ENCODE data around the gene CDK3. TPM values are rescaled to one million over a fixed set of nuclear protein-coding genes. Genes with fewer than 3 reads are reported as not detected.
"Not testable (repeated sequence)": the region's sequence is repeated elsewhere in the genome, so short reads cannot be mapped to it uniquely, and the experiment has no call there.

CDK3 gene
- total and polyA plus RNA-seq, 2 of the 4 experiments (the other 2 are of a cell fraction), result 0.72 to 8.8 TPM

DNA sequence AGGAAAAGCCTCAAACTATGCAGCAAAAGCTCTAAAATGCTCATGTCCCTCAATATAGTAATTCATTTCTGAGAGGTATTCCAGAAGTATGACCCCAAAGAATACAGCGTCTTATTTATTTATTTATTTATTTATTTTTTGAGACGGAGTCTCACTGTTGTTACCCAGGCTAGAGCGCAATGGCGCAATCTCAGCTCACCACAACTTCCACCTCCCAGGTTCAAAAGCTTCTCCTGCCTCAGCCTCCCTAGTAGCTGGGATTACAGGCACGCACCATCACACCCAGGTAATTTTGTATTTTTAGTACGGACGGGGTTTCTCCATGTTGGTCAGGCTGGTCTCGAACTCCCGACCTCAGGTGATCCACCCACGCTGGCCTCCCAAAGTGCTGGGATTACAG lies 31.6 kb upstream of the CDK3 start:
- dilution Hi-C loops (cut with HindIII; ENCODE audit: low sequenced_read_pairs, unreplicated experiment); BruUV-seq (replicated peaks); H2AFZ ChIP-seq (replicated peaks; ENCODE audit: low read length, poor library complexity); H3K4me3 ChIP-seq (ENCODE audit: insufficient read depth, low read depth, low read length); H3K27ac ChIP-seq (ENCODE audit: insufficient read depth, low read length); H4K91ac ChIP-seq (ENCODE audit: insufficient read depth, low read depth, low read length); H3K9ac ChIP-seq (ENCODE audit: low read depth, low read length); H2BK5ac ChIP-seq (ENCODE audit: low read depth, low read length, poor library complexity, severe bottlenecking); H3K27me3 ChIP-seq (ENCODE audit: control insufficient read depth, insufficient read depth, low read length); H2BK20ac ChIP-seq (ENCODE audit: low read depth, low read length); H3K56ac ChIP-seq (ENCODE audit: extremely low read depth, insufficient read depth, low read length); H3K4ac ChIP-seq (ENCODE audit: low read depth, low read length); H3K23ac ChIP-seq (ENCODE audit: low read depth, low read length); H2AK9ac ChIP-seq (replicated peaks; ENCODE audit: low read depth, low read length, poor library complexity); H2BK120ac ChIP-seq (ENCODE audit: low read depth, low read length); H3K9me3 ChIP-seq (ENCODE audit: control insufficient read depth, insufficient read depth, low read length); CTCF ChIA-PET; in situ Hi-C loops (cut with MboI; ENCODE audit: low sequenced_read_pairs); H2BK15ac ChIP-seq (ENCODE audit: low read depth, low read length); H2AK5ac ChIP-seq (ENCODE audit: low read depth, low read length); H3K18ac ChIP-seq (ENCODE audit: low read depth, low read length); H3K4me1 ChIP-seq (ENCODE audit: control insufficient read depth, insufficient read depth, low read length); H3K4me2 ChIP-seq (ENCODE audit: low read depth, low read length); ATAC-seq (ENCODE audit: low read depth); H4K5ac ChIP-seq (ENCODE audit: low read depth, low read length); H4K8ac ChIP-seq (ENCODE audit: low read depth in 2 of 2, low read length in 2 of 2); POLR2A ChIA-PET (ENCODE audit: unreplicated experiment); DNase-seq; H3K14ac ChIP-seq (replicated peaks; ENCODE audit: low read depth, low read length); H3K9me1 ChIP-seq (ENCODE audit: insufficient read depth, low read length); intact Hi-C loops (cut with micrococcal nuclease): not testable (repeated sequence)
- Histone ChIP-seq H4K20me1 (ENCODE audit: insufficient read depth, low read length) (peaks cover 16% of the 10 kb centered on the region; the same call in 1 of the 2 replicates), H3K79me1 (ENCODE audit: low read depth in 1 of 2, low read length in 2 of 2) (peaks cover 13 to 44% of the 10 kb centered on the region in 2 experiments), H3K36me3 (ENCODE audit: control insufficient read depth, insufficient read depth, low read length) (peaks cover 13% of the 10 kb centered on the region)
- no CpG with 5 or more reads among the region's 10 CpGs for WGBS, 2 experiments (ENCODE audit: extremely low coverage in 2 of 2, insufficient read length in 1 of 2)

Data from IMR-90 (cell line).